GM19238 (cell line): ENCODE results near the gene CRACDL.

ENCODE experiments used
- DNase-seq: peaks from one replicate; pipeline ENCODE4 v3.0.0; 2011; ENCODE audit warnings: low spot score; ENCODE audit not compliant: insufficient read length

CRACDL gene

GRCh38 chr2:98927027-98927426, 9.0 kb downstream of the CRACDL start:
- DNase-seq = no peak

- DNase-seq = no peak
Observed at GRCh38 chr2:98926601-98927000, 9.4 kb downstream of the CRACDL start.

- DNase-seq = no peak
Observed at GRCh38 chr2:98924910-98925309, 11.1 kb downstream of the CRACDL start.

- no peak for DNase-seq
Observed at GRCh38 chr2:98924038-98924830, 11.8 kb downstream of the CRACDL start.

- DNase-seq = no peak
Observed at GRCh38 chr2:98923244-98923940, 12.6 kb downstream of the CRACDL start.

GRCh38 chr2:98921062-98921461, 15.0 kb downstream of the CRACDL start:
- DNase-seq = no peak

- DNase-seq = no peak
Observed at GRCh38 chr2:98917031-98917471, 19.0 kb downstream of the CRACDL start.

- DNase-seq = no peak
Observed at GRCh38 chr2:98915751-98916358, 20.2 kb downstream of the CRACDL start.

- DNase-seq = no peak
Observed at GRCh38 chr2:98914713-98915580, 21.1 kb downstream of the CRACDL start.

- no peak for DNase-seq
Observed at GRCh38 chr2:98913916-98914712, 21.9 kb downstream of the CRACDL start.

GRCh38 chr2:98912957-98913915, 22.8 kb downstream of the CRACDL start:
- no peak for DNase-seq

GRCh38 chr2:98912221-98912851, 23.7 kb downstream of the CRACDL start:
- DNase-seq = no peak

- no peak for DNase-seq
Observed at GRCh38 chr2:98911376-98912154, 24.5 kb downstream of the CRACDL start.

GRCh38 chr2:98911126-98911375, 25.0 kb downstream of the CRACDL start:
- no peak for DNase-seq

- DNase-seq = no peak
Observed at GRCh38 chr2:98910349-98911125, 25.5 kb downstream of the CRACDL start.

- DNase-seq = no peak
Observed at GRCh38 chr2:98909317-98910211, 26.5 kb downstream of the CRACDL start.

- DNase-seq = no peak
Observed at GRCh38 chr2:98908931-98909316, 27.1 kb downstream of the CRACDL start.
